ENCODE results near the gene LRP5. TPM values are rescaled to one million over a fixed set of nuclear protein-coding genes. Genes with fewer than 3 reads are reported as not detected.

The LRP5 gene
- polyA plus RNA-seq, 1 donor: 109 TPM

- Histone ChIP-seq H3K36me3 (ENCODE audit: control insufficient read depth, insufficient read depth, low read length) (peaks cover 9% of the 10 kb centered on the region), H3K27me3 (ENCODE audit: control insufficient read depth, insufficient read depth, low read length) (no peaks in the 10 kb centered on the region), H3K9me3 (ENCODE audit: control insufficient read depth, low read depth, low read length) (peaks cover 8% of the 10 kb centered on the region), H3K4me3 (ENCODE audit: low read length) (no peak overlapping the region), H3K27ac (ENCODE audit: low read length) (no peak overlapping the region), H3K4me1 (ENCODE audit: control insufficient read depth, insufficient read depth, low read length) (no peaks in the 10 kb centered on the region)
- no peak for DNase-seq
- WGBS (ENCODE audit: insufficient coverage, low lambda C conversion rate): 73% methylated on average over 2 of the region's 3 CpGs
Observed at GRCh38 chr11:68480852-68481510, 168.6 kb downstream of the LRP5 start.

GRCh38 chr11:68481579-68482240 is 169.3 kb downstream of the LRP5 start:
- Histone ChIP-seq H3K36me3 (ENCODE audit: control insufficient read depth, insufficient read depth, low read length) (peaks cover 7% of the 10 kb centered on the region), H3K27me3 (ENCODE audit: control insufficient read depth, insufficient read depth, low read length) (no peaks in the 10 kb centered on the region), H3K27ac (ENCODE audit: low read length) (no peak overlapping the region), H3K4me3 (ENCODE audit: low read length) (no peak overlapping the region), H3K9me3 (ENCODE audit: control insufficient read depth, low read depth, low read length) (peaks cover 6% of the 10 kb centered on the region), H3K4me1 (ENCODE audit: control insufficient read depth, insufficient read depth, low read length) (no peaks in the 10 kb centered on the region)
- WGBS (ENCODE audit: insufficient coverage, low lambda C conversion rate): no CpG with 5 or more reads among the region's 6 CpGs
- no peak for DNase-seq

- Histone ChIP-seq H3K36me3 (ENCODE audit: control insufficient read depth, insufficient read depth, low read length) (peaks cover 5% of the 10 kb centered on the region), H3K27me3 (ENCODE audit: control insufficient read depth, insufficient read depth, low read length) (no peaks in the 10 kb centered on the region), H3K9me3 (ENCODE audit: control insufficient read depth, low read depth, low read length) (no peaks in the 10 kb centered on the region), H3K4me1 (ENCODE audit: control insufficient read depth, insufficient read depth, low read length) (no peaks in the 10 kb centered on the region), H3K27ac (ENCODE audit: low read length) (no peak overlapping the region), H3K4me3 (ENCODE audit: low read length) (no peak overlapping the region)
- no peak for DNase-seq
- no CpG with 5 or more reads among the region's 1 CpG for WGBS (ENCODE audit: insufficient coverage, low lambda C conversion rate)
Observed at GRCh38 chr11:68488623-68489022, 176.2 kb downstream of the LRP5 start.

- DNase-seq: no peak
- H3K27ac ChIP-seq (ENCODE audit: low read length): no peak overlapping the region
- WGBS (ENCODE audit: insufficient coverage, low lambda C conversion rate): 78% methylated on average over 2 of the region's 3 CpGs
- peaks cover 11% of the 10 kb centered on the region for H3K4me1 ChIP-seq (ENCODE audit: control insufficient read depth, insufficient read depth, low read length)
- H3K9me3 ChIP-seq (ENCODE audit: control insufficient read depth, low read depth, low read length): no peaks in the 10 kb centered on the region
- H3K27me3 ChIP-seq (ENCODE audit: control insufficient read depth, insufficient read depth, low read length): no peaks in the 10 kb centered on the region
- peaks cover 5% of the 10 kb centered on the region for H3K36me3 ChIP-seq (ENCODE audit: control insufficient read depth, insufficient read depth, low read length)
- H3K4me3 ChIP-seq (ENCODE audit: low read length): no peak overlapping the region
Observed at GRCh38 chr11:68495220-68495729, 182.9 kb downstream of the LRP5 start.

GRCh38 chr11:68495872-68496271 is 183.5 kb downstream of the LRP5 start:
- Histone ChIP-seq H3K4me1 (ENCODE audit: control insufficient read depth, insufficient read depth, low read length) (peaks cover 11% of the 10 kb centered on the region), H3K27ac (ENCODE audit: low read length) (no peak overlapping the region), H3K9me3 (ENCODE audit: control insufficient read depth, low read depth, low read length) (no peaks in the 10 kb centered on the region), H3K27me3 (ENCODE audit: control insufficient read depth, insufficient read depth, low read length) (no peaks in the 10 kb centered on the region), H3K36me3 (ENCODE audit: control insufficient read depth, insufficient read depth, low read length) (peaks cover 5% of the 10 kb centered on the region), H3K4me3 (ENCODE audit: low read length) (no peak overlapping the region)
- WGBS (ENCODE audit: insufficient coverage, low lambda C conversion rate): no CpG with 5 or more reads among the region's 3 CpGs
- DNase-seq: no peak

GRCh38 chr11:68497761-68498160 is 185.4 kb downstream of the LRP5 start:
- 46% methylated on average over 2 of the region's 2 CpGs for WGBS (ENCODE audit: insufficient coverage, low lambda C conversion rate)
- no peaks in the 10 kb centered on the region for H3K27me3 ChIP-seq (ENCODE audit: control insufficient read depth, insufficient read depth, low read length)
- H3K4me3 ChIP-seq (ENCODE audit: low read length): no peak overlapping the region
- H3K36me3 ChIP-seq (ENCODE audit: control insufficient read depth, insufficient read depth, low read length): no peaks in the 10 kb centered on the region
- H3K9me3 ChIP-seq (ENCODE audit: control insufficient read depth, low read depth, low read length): no peaks in the 10 kb centered on the region
- no peak overlapping the region for H3K27ac ChIP-seq (ENCODE audit: low read length)
- peaks cover 15% of the 10 kb centered on the region for H3K4me1 ChIP-seq (ENCODE audit: control insufficient read depth, insufficient read depth, low read length)
- no peak for DNase-seq

- H3K27me3 ChIP-seq (ENCODE audit: control insufficient read depth, insufficient read depth, low read length): no peaks in the 10 kb centered on the region
- 100% methylated on average over 1 of the region's 2 CpGs for WGBS (ENCODE audit: insufficient coverage, low lambda C conversion rate)
- H3K36me3 ChIP-seq (ENCODE audit: control insufficient read depth, insufficient read depth, low read length): no peaks in the 10 kb centered on the region
- H3K4me1 ChIP-seq (ENCODE audit: control insufficient read depth, insufficient read depth, low read length): peaks cover 18% of the 10 kb centered on the region
- DNase-seq: no peak
- H3K27ac ChIP-seq (ENCODE audit: low read length): no peak overlapping the region
- no peak overlapping the region for H3K4me3 ChIP-seq (ENCODE audit: low read length)
- no peaks in the 10 kb centered on the region for H3K9me3 ChIP-seq (ENCODE audit: control insufficient read depth, low read depth, low read length)
Observed at GRCh38 chr11:68498321-68498720, 185.9 kb downstream of the LRP5 start.

Other genes with a start within 250 kb of the LRP5 start
- gene CHKA, start 191.2 kb upstream of the LRP5 start, polyA plus RNA-seq: 129 TPM
- gene KMT5B, start 99.3 kb upstream of the LRP5 start, polyA plus RNA-seq: 52.9 TPM
- gene C11orf24, start 40.6 kb upstream of the LRP5 start, polyA plus RNA-seq: 74.5 TPM
- 70.5 TPM for gene PPP6R3, start 148.2 kb downstream of the LRP5 start, polyA plus RNA-seq

Data from large intestine (tissue), 3 donors.